Gastroesophageal sphincter (tissue), 3 donors: Measurements from ENCODE around the gene CENPL.

ENCODE experiments used
- POLR2A ChIP-seq, 2 donors: fragments of 450-650 bp; IDR thresholded peaks; one replicate each; pipeline ENCODE4 v1.6.1; 2017; ENCODE audit warnings: antibody characterized with exemption in 2 of 2, mild to moderate bottlenecking in 2 of 2, moderate library complexity in 1 of 2
- POLR2AphosphoS5 ChIP-seq: sonication (generic); formaldehyde crosslinking; IDR thresholded peaks from one replicate; pipeline ENCODE4 v1.6.1; 2017; ENCODE audit warnings: antibody characterized with exemption
- TF ChIP-seq, protein P1 (sequence below), 4 experiments: fragments of 200-600 bp in 2 of 4; fragments of 450-650 bp in 2 of 4; sonication (generic) in 1 of 4; IDR thresholded peaks; one replicate each; pipeline ENCODE4 v1.5.1; 2017 to 2019; ENCODE audit warnings: antibody characterized with exemption in 4 of 4, mild to moderate bottlenecking in 2 of 4, moderate library complexity in 2 of 4

DNA sequence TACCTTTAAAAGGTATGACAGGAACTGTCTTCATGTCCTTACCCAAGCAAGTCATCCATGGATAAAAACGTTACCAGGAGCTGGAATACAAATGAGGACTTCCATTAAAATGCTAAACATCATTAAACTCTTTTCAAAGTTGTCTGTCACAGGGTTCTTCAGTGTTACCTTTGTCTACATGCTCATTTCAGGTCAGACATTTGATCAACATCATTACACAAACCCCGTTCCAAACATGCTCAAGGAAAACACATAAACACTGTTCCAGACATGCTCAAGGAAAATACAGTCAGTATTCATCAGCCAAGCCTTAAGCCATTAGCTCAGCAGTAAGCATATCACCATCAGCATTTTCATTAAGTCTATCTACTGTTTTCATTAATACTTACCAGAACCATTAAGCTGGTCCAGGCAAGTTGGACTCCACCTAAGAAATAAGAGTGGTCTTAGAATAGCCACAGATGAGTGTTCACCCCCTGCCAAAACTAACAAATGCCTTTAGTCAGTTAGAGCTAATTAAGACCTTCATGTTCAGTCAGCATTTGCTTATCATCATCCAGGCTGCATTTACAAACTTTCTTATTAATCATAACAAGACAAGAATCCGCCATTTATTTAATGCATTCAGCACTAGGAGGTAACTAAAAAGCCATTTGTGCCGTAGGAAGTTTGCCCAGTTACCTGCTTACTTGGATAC, 40.9 kb upstream of the CENPL start:
- TF ChIP-seq POLR2A (IDR thresholded peaks at IDR 0.05) (no peak), POLR2AphosphoS5 (no peak)
- TF ChIP-seq, protein P1, sequence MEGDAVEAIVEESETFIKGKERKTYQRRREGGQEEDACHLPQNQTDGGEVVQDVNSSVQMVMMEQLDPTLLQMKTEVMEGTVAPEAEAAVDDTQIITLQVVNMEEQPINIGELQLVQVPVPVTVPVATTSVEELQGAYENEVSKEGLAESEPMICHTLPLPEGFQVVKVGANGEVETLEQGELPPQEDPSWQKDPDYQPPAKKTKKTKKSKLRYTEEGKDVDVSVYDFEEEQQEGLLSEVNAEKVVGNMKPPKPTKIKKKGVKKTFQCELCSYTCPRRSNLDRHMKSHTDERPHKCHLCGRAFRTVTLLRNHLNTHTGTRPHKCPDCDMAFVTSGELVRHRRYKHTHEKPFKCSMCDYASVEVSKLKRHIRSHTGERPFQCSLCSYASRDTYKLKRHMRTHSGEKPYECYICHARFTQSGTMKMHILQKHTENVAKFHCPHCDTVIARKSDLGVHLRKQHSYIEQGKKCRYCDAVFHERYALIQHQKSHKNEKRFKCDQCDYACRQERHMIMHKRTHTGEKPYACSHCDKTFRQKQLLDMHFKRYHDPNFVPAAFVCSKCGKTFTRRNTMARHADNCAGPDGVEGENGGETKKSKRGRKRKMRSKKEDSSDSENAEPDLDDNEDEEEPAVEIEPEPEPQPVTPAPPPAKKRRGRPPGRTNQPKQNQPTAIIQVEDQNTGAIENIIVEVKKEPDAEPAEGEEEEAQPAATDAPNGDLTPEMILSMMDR (IDR thresholded peaks at IDR 0.05) = no peak
